Activated CD4-positive, alpha-beta T cell treated with anti-CD3 and anti-CD28 coated beads for 36 hours (primary cell): ENCODE data around the gene CNTNAP2. TPM values are rescaled to one million over a fixed set of nuclear protein-coding genes. Genes with fewer than 3 reads are reported as not detected.
A peak's percentile ranks its signal among the peaks of the same experiment; 100 is the strongest.

Experiments used
- ATAC-seq: fragments of 200-7000 bp; cut with Tn5 transposase; one replicate; pipeline ENCODE4 v1.10.0; 2021; ENCODE audit warnings: mild to moderate bottlenecking, moderate library complexity
- CTCF ChIA-PET: fragments of 350-600 bp; sonication (Branson Sonifier 250); formaldehyde crosslinking; loops from one replicate; lab custom pipeline; 2021; ENCODE audit warnings: antibody characterized with exemption; lab: Charles Lee
- POLR2A ChIA-PET: fragments of 350-600 bp; sonication (Branson Sonifier 250); formaldehyde crosslinking; loops from one replicate; lab custom pipeline; 2021; ENCODE audit warnings: antibody characterized with exemption, inconsistent platforms; lab: Charles Lee
- DNase-seq: peaks from one replicate; pipeline ENCODE4 v3.0.0-alpha.2; 2020
- H3K27ac Mint-ChIP-seq: one replicate; pipeline ENCODE4 v1.8.0; 2021; ENCODE audit warnings: mixed read lengths
- H3K27me3 Mint-ChIP-seq: one replicate; pipeline ENCODE4 v1.8.0; 2021; ENCODE audit warnings: mixed read lengths
- H3K36me3 Mint-ChIP-seq: one replicate; pipeline ENCODE4 v1.8.0; 2021; ENCODE audit warnings: low read depth, mixed read lengths
- H3K4me1 Mint-ChIP-seq: one replicate; pipeline ENCODE4 v1.8.0; 2021; ENCODE audit warnings: mixed read lengths
- H3K4me3 Mint-ChIP-seq: one replicate; pipeline ENCODE4 v1.8.0; 2021; ENCODE audit warnings: mild to moderate bottlenecking, moderate library complexity, mixed read lengths
- H3K9me3 Mint-ChIP-seq: one replicate; pipeline ENCODE4 v1.8.0; 2021; ENCODE audit warnings: low read depth, mixed read lengths
- intact Hi-C, 2 experiments: fragments of 100-400 bp; cut with DNase I in 1 of 2; cut with micrococcal nuclease in 1 of 2; formaldehyde crosslinking; loops; one replicate each; pipeline versions ENCODE4 v1.14.2 to v1.15.1; 2022 to 2024; cut with DNase I, micrococcal nuclease
- total RNA-seq, 2 experiments: library from RNA; stranded (reverse); gene quantifications; one replicate each; pipeline ENCODE4 v1.2.3, GENCODE V29; 2021

Gene CNTNAP2
- total RNA-seq, 2 experiments from 2014 or later, result not detected

DNA sequence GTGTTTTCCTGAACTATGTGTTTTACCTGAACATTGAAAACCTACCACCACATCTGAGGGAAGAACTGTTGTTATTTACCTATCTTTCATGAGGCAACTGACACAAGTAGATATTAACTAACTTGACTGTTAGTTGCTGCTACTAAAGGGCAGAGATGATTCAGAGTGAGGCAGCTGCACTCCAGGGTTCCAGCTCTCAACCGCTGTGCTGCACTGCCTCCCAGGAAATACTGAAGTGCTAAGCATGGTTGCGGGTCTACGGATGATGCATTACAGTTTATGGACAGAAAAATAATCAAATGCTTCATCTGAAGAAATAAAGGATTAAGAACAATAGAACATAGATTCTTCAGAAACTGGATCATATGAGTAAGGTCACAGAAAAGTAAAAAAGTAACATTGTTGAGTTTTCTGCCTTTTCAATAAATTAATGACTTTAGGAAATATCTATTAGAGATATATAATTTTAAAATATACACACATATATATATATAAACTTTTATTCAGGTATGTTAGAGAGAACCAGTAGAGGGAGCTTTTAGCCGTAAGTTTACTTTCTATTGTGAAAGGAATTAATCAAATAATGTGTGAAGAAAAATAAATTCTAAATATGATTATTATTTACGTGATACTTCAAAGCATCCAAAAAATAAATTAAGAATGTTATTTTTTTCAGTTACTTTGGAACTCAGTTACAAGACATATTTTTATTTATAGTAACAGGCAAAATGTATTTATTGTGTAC is 620.0 kb downstream of the CNTNAP2 start:
- DNase-seq, result no peak
- peaks cover 11% of the 10 kb centered on the region for H3K9me3 Mint-ChIP-seq
- ChIA-PET POLR2A (no interaction called here), CTCF (no interaction called here)
- no peaks in the 10 kb centered on the region for H3K36me3 Mint-ChIP-seq
- H3K27me3 Mint-ChIP-seq, result no peaks in the 10 kb centered on the region
- H3K4me1 Mint-ChIP-seq, result no peaks in the 10 kb centered on the region
- no peak overlapping the region for H3K27ac Mint-ChIP-seq
- ATAC-seq, result no peak
- intact Hi-C loops, result no loop called here
- H3K4me3 Mint-ChIP-seq, result no peak overlapping the region

DNA sequence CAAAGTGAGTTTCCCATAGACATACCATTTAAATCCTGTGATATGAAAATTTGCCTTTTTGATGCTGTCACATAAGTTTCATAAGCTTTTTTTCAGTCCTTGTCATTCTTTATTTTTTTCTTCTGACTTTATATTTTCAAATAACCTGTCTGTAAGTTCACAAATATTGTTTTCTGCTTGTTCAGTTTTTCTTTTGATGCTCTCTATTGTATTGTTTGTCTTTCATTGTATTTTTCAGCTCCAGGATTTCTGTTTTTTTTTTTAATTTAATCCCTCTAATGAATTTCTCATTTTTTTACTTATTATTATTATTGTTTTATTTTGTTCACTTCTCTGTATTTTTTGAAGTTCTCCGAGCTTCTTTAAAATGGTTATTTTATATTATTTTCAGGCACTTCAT is 623.4 kb downstream of the CNTNAP2 start:
- no peaks in the 10 kb centered on the region for H3K4me1 Mint-ChIP-seq
- POLR2A ChIA-PET, result no interaction called here

GRCh38 chr7:146741911-146742310 is 625.3 kb downstream of the CNTNAP2 start:
- DNase-seq, result no peak
- no peak for ATAC-seq
- H3K27ac Mint-ChIP-seq, result no peak overlapping the region
- intact Hi-C loops, result no loop called here
- no peaks in the 10 kb centered on the region for H3K4me1 Mint-ChIP-seq
- ChIA-PET CTCF (interaction anchor here (0.7 to 1.0 kb wide), 2 partner anchors 12 to 92 kb away, joined by 3 read pairs; no protein-coding TSS in a partner anchor), POLR2A (no interaction called here)
- no peaks in the 10 kb centered on the region for H3K27me3 Mint-ChIP-seq
- H3K4me3 Mint-ChIP-seq, result no peak overlapping the region
- H3K36me3 Mint-ChIP-seq, result no peaks in the 10 kb centered on the region
- H3K9me3 Mint-ChIP-seq, result peaks cover 11% of the 10 kb centered on the region

More for the DNA sequence above, 623.4 kb downstream of the CNTNAP2 start:
- CTCF ChIA-PET, result no interaction called here
- Mint-ChIP-seq H3K9me3 (peaks cover 11% of the 10 kb centered on the region), H3K4me3 (no peak overlapping the region), H3K27ac (no peak overlapping the region), H3K27me3 (no peaks in the 10 kb centered on the region), H3K36me3 (no peaks in the 10 kb centered on the region)
- ATAC-seq (no peak), DNase-seq (no peak)
- intact Hi-C loops, result no loop called here

- intact Hi-C loops, result loop anchor here in 1 of 2 experiments (2.0 kb wide), 1 partner anchor 32 kb away; no protein-coding TSS in a partner anchor
- no peaks in the 10 kb centered on the region for H3K4me1 Mint-ChIP-seq
- H3K36me3 Mint-ChIP-seq, result no peaks in the 10 kb centered on the region
Measured at GRCh38 chr7:146754385-146754784, 637.8 kb downstream of the CNTNAP2 start.

DNA sequence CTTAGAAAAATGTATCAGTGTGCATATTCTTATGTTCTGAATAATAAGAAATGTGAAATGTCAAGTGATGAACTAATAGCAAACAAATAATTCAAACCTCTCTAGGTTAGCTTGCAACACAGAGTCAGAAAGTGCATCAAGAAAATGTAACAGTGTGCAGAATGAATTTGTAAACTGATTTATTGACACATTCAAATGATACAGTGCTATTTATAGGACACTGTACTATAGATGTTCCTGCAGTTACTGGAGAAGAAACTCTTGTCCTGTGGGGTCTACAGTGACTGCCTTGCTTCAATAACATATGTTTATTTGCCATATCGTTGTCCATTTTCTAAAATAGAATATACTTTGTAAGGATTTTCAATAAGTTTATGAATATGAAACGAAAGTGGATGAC is 639.0 kb downstream of the CNTNAP2 start:
- intact Hi-C loops, result loop anchor here in 1 of 2 experiments (2.0 kb wide), 1 partner anchor 31 kb away; no protein-coding TSS in a partner anchor
- POLR2A ChIA-PET, result no interaction called here
- CTCF ChIA-PET, result no interaction called here
- H3K4me1 Mint-ChIP-seq, result no peaks in the 10 kb centered on the region
- no peaks in the 10 kb centered on the region for H3K36me3 Mint-ChIP-seq
- H3K9me3 Mint-ChIP-seq, result peaks cover 11% of the 10 kb centered on the region
- H3K27ac Mint-ChIP-seq, result no peak overlapping the region
- DNase-seq (no peak), ATAC-seq (no peak)
- no peak overlapping the region for H3K4me3 Mint-ChIP-seq
- no peaks in the 10 kb centered on the region for H3K27me3 Mint-ChIP-seq

More at GRCh38 chr7:146754385-146754784, 637.8 kb downstream of the CNTNAP2 start:
- POLR2A ChIA-PET, result no interaction called here
- Mint-ChIP-seq H3K27ac (no peak overlapping the region), H3K9me3 (peaks cover 11% of the 10 kb centered on the region), H3K4me3 (no peak overlapping the region), H3K27me3 (no peaks in the 10 kb centered on the region)
- DNase-seq (no peak), ATAC-seq (no peak)
- CTCF ChIA-PET, result no interaction called here

DNA sequence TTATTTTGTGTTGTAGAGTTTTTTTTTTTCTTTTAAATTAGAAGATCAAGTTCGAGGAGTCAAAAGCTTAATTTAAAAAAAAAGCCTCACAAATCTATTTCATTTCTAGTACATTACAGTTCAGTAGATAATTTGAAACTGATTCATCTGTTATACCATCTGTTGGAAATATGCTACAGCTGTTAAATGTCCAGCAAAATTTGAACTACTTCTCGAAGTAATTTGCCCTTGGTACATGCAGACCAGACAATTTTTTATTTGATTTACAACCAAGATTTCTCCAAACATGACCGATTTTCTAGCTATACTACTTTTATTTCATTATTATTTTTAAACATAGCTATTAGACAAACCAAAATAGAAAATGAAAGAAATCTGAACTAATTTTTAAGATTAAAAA is 647.9 kb downstream of the CNTNAP2 start:
- ChIA-PET CTCF (no interaction called here), POLR2A (no interaction called here)
- peaks cover 4% of the 10 kb centered on the region for H3K9me3 Mint-ChIP-seq
- H3K4me3 Mint-ChIP-seq, result no peak overlapping the region
- no peaks in the 10 kb centered on the region for H3K27me3 Mint-ChIP-seq
- no peak for ATAC-seq
- no peaks in the 10 kb centered on the region for H3K4me1 Mint-ChIP-seq
- intact Hi-C loops, result no loop called here
- H3K36me3 Mint-ChIP-seq, result no peaks in the 10 kb centered on the region
- DNase-seq, result no peak
- H3K27ac Mint-ChIP-seq, result no peak overlapping the region

GRCh38 chr7:146768957-146769356 is 652.4 kb downstream of the CNTNAP2 start:
- ChIA-PET CTCF (interaction anchor here (0.6 kb wide), 1 partner anchor 188 kb away, joined by 4 read pairs; no protein-coding TSS in a partner anchor), POLR2A (no interaction called here)
- ATAC-seq, result no peak
- no peak for DNase-seq
- peaks cover 6% of the 10 kb centered on the region for H3K9me3 Mint-ChIP-seq
- H3K27me3 Mint-ChIP-seq, result no peaks in the 10 kb centered on the region
- H3K4me1 Mint-ChIP-seq, result no peaks in the 10 kb centered on the region
- H3K27ac Mint-ChIP-seq, result no peak overlapping the region
- no peaks in the 10 kb centered on the region for H3K36me3 Mint-ChIP-seq
- H3K4me3 Mint-ChIP-seq, result no peak overlapping the region
- intact Hi-C loops, result no loop called here

- H3K27ac Mint-ChIP-seq, result no peak overlapping the region
- intact Hi-C loops, result no loop called here
- H3K4me1 Mint-ChIP-seq, result no peaks in the 10 kb centered on the region
- POLR2A ChIA-PET, result no interaction called here
- CTCF ChIA-PET, result no interaction called here
- no peak for ATAC-seq
- H3K9me3 Mint-ChIP-seq, result peaks cover 5% of the 10 kb centered on the region
- H3K36me3 Mint-ChIP-seq, result no peaks in the 10 kb centered on the region
- H3K4me3 Mint-ChIP-seq, result no peak overlapping the region
- peak; percentile 16 for DNase-seq
- no peaks in the 10 kb centered on the region for H3K27me3 Mint-ChIP-seq
Measured at GRCh38 chr7:146772601-146773000, 656.0 kb downstream of the CNTNAP2 start.

DNA sequence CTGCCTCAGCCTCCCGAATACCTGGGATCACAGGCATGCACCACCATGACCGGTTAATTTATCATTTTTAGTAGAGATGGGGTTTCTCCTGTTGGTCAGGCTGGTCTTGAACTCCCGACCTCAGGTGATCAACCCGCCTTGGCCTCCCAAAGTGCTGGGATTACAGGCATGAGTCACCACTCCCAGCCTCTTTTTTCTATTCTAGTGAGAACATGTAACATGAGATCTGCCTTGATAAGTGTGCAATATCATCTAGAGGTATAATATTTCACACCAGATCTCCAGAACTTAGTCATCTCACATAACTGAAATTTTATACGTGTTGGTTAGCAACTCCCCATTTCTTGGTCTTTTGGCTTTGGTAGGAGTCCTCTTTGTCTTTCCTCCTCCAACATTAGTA is 656.9 kb downstream of the CNTNAP2 start:
- intact Hi-C loops, result no loop called here

DNA sequence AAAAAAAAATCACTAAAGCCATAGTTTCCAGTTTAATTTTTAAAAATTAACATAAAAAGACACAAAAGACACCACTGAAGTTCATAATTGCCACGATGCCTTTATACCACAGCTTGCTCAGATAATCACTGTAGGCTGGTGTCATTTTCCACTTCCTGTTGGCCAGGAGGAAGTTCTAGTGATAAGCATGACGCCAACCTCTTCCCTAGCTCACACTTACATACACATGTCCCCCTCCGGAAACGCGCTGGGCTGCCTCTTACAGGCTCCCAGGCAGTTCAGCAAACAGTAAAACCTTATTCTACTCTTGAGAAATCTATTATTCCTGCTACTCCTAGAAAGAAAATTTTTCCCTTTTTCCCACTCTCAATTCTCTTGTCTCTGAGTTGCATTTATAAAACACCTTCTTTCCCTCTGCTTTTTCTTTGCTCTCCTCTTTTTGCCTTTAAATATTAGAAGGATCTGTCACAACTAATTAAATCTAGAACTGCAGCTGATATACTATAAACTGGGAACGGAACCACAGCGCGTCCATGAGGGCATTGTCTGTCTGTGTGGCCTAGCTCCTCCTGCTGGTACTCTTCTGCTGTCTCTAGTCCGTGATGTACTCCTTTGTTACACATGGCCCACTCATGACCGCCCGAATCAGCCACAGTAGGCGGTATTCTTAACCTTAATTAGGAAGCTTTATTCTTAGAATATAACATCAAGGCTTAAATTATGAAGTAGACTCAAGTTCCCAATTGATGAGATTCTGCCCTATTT is 664.9 kb downstream of the CNTNAP2 start:
- intact Hi-C loops, result no loop called here
- Mint-ChIP-seq H3K4me3 (no peak overlapping the region), H3K27ac (no peak overlapping the region), H3K9me3 (peaks cover 2% of the 10 kb centered on the region), H3K4me1 (no peaks in the 10 kb centered on the region), H3K36me3 (no peaks in the 10 kb centered on the region), H3K27me3 (no peaks in the 10 kb centered on the region)
- ChIA-PET CTCF (no interaction called here), POLR2A (no interaction called here)
- ATAC-seq (no peak), DNase-seq (no peak)

More for the DNA sequence above, 656.9 kb downstream of the CNTNAP2 start:
- CTCF ChIA-PET, result no interaction called here
- POLR2A ChIA-PET, result no interaction called here
- ATAC-seq (no peak), DNase-seq (no peak)
- no peaks in the 10 kb centered on the region for H3K36me3 Mint-ChIP-seq
- no peak overlapping the region for H3K27ac Mint-ChIP-seq
- H3K4me1 Mint-ChIP-seq, result no peaks in the 10 kb centered on the region
- no peaks in the 10 kb centered on the region for H3K27me3 Mint-ChIP-seq
- H3K9me3 Mint-ChIP-seq, result peaks cover 5% of the 10 kb centered on the region
- no peak overlapping the region for H3K4me3 Mint-ChIP-seq

- Mint-ChIP-seq H3K4me1 (no peaks in the 10 kb centered on the region), H3K9me3 (peaks cover 3% of the 10 kb centered on the region), H3K4me3 (peak overlapping the region; percentile 3), H3K36me3 (no peaks in the 10 kb centered on the region), H3K27ac (no peak overlapping the region), H3K27me3 (no peaks in the 10 kb centered on the region)
- POLR2A ChIA-PET, result no interaction called here
- DNase-seq (no peak), ATAC-seq (no peak)
- CTCF ChIA-PET, result no interaction called here
- intact Hi-C loops, result loop anchor here in 1 of 2 experiments (2.0 kb wide), 1 partner anchor 32 kb away; no protein-coding TSS in a partner anchor
Measured at GRCh38 chr7:146787266-146787665, 670.7 kb downstream of the CNTNAP2 start.

DNA sequence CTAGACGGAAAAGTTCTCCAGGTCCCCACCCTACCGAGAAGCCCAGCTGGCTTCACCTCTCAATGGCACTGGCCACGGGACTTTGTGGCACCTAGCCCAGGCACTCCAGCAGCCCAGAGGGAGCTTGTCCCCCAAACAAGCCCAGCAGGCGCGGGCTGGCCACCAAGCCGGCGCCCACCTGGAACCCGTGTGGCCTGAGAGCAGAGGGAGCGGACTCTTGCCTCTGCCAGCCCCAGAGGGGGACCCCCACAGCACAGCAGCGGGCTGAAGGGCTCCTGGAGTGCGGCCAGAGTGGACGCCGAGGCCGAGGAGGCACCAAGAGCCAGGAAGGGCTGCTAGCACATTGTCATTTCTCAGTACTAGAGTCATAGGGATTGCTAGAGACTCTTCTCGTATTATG is 671.4 kb downstream of the CNTNAP2 start:
- Mint-ChIP-seq H3K9me3 (peaks cover 3% of the 10 kb centered on the region), H3K36me3 (no peaks in the 10 kb centered on the region), H3K27me3 (no peaks in the 10 kb centered on the region), H3K4me3 (no peak overlapping the region), H3K4me1 (no peaks in the 10 kb centered on the region), H3K27ac (no peak overlapping the region)
- ChIA-PET CTCF (no interaction called here), POLR2A (no interaction called here)
- DNase-seq (no peak), ATAC-seq (no peak)
- intact Hi-C loops, result no loop called here
